Fibroblast of skin of right quadriceps (primary cell): ENCODE measurements around the gene HMCN2.

ENCODE experiments used
- DNase-seq: peaks from one replicate; pipeline ENCODE4 v3.0.0-alpha.2; 2013

HMCN2 gene

DNA sequence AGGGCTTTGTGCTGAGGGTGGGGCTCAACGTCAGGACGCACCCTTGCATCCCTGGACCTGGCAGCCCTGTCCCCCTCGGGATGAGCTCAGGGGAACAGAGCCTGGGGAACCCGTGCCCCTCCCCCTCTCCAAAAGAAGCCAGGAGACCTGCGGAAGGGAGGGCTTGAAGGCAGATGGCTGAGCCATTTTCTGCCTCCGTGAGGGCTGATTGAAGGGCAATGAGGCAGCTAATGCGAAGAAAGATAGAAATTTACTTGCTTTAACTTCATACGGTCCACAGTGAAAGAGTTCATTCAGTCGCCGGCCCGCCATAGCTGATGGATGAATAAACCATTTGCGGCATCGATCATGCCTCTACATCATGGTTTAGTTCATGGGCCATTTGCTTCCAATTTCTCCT lies 208.0 kb downstream of the HMCN2 start:
- DNase-seq = no peak

DNA sequence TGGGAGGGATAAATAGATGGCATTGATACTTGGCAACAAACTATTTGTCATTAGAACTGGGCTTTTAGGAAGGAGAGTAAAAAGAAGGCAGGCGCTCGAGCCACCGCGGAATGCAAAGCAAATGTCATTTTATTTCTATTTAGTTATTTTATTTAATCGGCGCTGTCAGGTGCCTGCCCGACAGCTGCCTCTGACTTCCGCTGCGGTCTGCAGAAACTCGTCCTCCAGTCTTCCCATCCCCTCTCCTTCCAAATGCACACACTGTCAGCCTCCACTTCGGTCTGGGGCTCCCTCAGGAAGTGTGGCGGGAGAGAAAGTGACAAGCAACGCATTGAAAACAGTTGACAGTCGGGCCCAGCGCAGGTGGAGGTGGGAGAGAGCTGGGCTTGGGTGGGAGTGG lies 208.5 kb downstream of the HMCN2 start:
- no peak for DNase-seq

DNA sequence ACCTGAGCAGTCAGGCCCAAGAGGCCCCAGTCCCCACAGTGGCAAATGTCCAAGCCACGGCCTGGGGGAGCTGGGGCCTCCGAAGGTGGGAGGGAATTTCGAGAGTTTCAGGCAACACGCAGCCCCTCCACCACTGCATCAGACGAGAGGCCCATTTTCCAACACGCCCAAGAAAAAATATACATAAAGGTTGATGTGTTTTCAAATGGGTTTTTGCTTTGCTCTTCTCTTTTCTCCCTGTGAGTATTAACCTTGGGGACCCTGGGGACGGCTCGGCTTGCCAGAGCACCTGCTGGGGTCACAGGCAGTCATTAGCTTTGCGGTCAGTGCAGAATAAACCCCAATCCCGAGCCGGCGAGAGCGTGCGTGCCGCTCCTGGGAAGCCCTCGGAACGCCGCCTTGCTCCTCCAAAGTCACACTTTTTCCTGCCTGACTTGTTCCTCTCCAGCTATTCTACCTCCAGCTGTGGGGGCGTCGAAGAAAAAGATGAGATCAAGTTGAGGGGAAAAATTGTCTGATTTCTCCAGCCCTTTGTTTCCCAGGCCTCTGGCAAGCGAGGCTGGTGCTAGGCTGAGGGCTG lies 210.7 kb downstream of the HMCN2 start:
- DNase-seq = no peak

DNA sequence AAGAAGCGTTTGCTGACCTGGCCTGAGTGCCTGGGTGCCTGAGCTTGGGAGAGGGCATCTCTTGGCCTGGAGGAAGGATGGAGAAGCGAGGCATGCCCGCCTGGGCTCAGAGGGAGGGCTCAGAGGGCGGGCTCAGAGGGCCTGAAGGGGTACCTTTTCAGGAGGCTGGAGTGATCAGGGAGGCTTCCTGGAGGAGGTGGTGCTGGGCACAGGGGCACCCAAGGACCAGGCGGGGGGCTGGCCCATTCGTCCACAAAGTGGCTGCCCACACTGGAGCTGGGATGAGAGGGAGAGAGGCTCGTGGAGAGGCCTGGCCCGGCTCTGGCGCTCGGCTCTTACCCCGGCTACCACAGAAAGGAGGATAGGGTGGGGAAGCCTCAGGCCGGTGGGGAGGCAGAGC lies 212.0 kb downstream of the HMCN2 start:
- DNase-seq = no peak

DNA sequence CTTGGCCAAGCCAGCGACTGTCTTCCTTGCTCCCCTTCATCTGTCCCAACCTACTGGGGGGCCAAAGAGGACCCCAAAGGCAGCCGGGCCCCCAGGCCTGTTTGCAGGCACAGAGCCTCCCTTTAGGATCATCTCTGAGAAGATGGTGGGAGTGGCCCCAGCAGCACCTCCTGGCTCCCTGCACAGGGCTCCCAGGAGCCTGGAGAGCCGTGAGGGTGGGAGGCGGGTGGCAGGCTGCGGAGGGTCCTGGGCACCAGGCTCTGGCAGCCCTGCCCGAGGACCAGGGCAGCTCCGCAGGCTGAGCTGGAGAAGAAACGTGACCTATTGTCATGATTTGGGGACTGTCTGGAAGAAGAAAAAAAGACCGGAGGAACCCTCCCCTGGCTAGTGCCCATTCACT lies 212.6 kb downstream of the HMCN2 start:
- no peak for DNase-seq

DNA sequence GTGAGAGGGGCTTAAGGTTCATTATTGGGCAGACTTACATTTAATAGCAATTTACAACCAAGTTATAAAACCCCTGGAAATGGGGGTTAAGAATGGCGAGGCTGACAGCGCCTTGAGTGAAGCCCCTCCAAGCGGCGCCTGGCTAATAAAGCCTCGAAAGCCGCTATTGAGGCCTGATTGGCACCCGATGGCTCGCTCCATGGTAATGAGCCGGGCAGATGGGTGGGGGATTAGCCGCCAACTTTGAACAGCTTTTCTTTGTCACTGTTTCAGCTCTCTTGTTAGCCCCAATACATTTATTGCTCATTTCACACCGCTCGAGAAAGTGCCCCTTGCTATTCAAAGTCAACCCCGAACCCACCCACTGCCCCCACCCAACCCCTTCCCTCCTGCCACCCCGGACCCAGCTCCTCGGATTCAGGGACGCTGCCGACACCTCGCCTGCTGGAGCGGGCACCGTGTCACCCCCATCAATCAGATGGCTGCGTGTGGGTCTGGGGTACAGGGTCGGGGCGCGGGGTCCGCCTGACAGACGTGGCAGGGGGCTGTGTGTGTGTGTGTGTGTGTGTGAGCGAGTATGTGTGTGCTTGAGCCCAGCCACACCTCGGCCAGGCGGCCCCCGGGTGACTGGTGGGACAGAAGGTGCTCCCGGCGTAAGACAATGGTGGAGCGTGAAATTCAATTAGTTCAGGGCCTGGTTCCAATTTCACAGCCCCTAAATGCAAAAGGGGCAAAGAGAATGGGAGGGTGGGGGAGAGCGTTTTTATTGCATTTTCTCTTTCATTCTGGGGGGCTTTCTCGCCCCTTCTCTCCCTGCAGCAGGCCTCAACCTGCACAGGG lies 213.4 kb downstream of the HMCN2 start:
- DNase-seq = no peak

DNA sequence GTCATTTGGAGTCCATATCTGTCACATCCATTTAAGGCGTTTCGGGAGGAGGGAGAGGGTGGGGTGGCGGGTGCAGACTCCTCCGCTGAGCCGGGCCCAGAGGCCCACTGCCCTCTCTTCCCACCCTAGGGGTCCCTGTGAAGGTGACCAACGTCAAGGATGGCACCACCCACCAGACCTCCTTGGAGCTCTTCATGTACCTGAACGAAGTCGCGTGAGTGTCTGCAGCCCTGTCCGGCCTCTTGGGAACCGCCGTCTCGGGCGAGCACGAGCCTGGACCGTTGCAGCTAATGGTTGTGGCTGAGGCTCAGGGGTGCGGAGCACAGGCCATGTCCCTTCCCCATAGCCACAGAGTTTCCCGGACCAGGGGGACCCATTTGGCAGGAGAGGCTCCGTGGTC lies 214.0 kb downstream of the HMCN2 start:
- DNase-seq = no peak

DNA sequence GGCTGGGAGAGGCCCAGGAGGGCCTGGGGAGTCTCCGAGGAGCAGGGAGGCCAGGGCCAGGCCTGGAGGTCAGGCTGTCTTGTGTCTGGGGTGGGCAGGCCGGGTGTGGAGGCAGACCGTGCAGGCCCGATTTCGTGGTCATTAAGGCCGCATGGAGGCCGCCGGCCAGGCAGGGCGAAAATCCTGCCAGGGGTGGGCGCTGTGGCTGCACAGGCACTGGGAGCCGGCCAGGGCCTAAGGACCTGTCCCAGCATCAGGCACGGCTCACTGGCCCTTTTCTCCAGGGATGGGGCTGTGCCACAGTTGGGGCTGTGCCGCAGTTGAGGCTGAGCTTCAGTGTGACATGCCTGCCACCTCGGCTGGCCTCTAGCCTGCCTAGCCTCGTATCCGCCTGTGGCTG lies 215.1 kb downstream of the HMCN2 start:
- no peak for DNase-seq

DNA sequence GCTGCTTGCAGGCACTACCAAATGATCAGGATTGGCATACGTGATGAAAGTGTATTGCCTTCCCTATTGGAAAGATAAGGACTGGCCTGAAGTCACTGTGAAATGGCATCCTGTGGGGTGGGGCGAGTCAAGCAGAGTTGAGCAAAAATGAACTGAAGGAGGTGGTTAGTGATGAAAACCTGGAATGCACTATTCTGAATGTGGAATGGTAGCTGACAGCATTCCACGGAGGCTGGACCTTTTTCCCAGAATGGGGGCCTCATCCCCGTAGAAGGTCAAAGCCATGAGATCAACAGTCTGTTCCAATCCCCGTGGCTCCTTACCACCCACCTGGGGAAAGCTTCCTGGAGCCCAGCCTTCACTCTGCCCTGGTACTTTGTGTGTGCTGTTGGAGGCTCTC lies 216.9 kb downstream of the HMCN2 start:
- DNase-seq = peak; percentile 8

DNA sequence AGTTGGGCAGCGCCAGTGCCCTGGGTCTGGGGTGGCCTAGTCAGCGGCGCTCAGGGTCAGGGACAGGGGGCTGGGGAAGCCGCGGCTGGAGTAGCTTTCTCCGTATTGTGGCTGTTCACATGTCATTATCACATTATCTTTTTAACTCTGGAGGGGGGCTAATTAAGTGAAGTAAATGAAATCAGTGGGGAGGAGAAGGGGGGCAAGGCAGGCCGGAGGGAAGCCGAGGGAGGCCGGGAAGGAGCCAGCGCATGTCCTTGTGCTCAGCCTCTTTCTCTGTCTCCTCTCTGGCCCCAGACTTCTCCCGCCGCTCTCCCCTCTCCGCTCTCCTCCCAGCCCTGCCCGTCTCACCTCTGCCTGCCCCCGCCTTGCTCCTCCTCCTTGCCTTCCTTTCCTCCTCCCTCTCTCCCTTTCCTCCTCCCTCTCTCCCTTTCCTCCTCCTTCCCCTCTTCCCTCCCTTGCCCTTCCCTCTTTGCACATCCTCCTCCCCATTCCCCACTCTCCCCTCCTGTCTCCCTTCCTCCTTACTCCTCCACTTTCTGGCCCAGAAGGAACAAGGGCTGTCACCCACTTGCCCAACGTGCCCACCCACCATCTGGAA lies 217.9 kb downstream of the HMCN2 start:
- DNase-seq = no peak
